Measurements from ENCODE around the gene TCFL5.

TCFL5 gene

GRCh38 chr20:62894261-62894660 lies 32.6 kb upstream of the TCFL5 start:
- no peak overlapping the region for H3K14ac ChIP-seq (ENCODE audit: low read length in 2 of 2)

GRCh38 chr20:62893700-62894099 lies 32.1 kb upstream of the TCFL5 start:
- H3K4me1 ChIP-seq (ENCODE audit: control insufficient read depth, insufficient read depth, low read depth, low read length) = peaks cover 4% of the 10 kb centered on the region
- no peak overlapping the region for H2BK120ac ChIP-seq (ENCODE audit: low read depth, low read length)
- no peak overlapping the region for H3K23ac ChIP-seq (ENCODE audit: low read length in 2 of 2)
- peaks cover 63 to 83% of the 10 kb centered on the region in 2 experiments for H3K36me3 ChIP-seq (ENCODE audit: control insufficient read depth in 1 of 2, insufficient read depth in 2 of 2, low read depth in 1 of 2, low read length in 2 of 2)
- no peak overlapping the region for H2AFZ ChIP-seq (ENCODE audit: low read depth, low read length)
- H3K4me3 ChIP-seq (ENCODE audit: insufficient read depth in 1 of 2, low read depth in 1 of 2, low read length in 2 of 2) = no peak overlapping the region
- H3K27me3 ChIP-seq (ENCODE audit: control insufficient read depth in 1 of 2, insufficient read depth in 1 of 2, low read length in 2 of 2) = no peaks in the 10 kb centered on the region
- H3K9ac ChIP-seq (ENCODE audit: low read length) = no peak overlapping the region
- no peak overlapping the region for H3K4me2 ChIP-seq (ENCODE audit: low read length, poor library complexity, severe bottlenecking)
- 97% methylated on average over 14 of the region's 14 CpGs for WGBS
- no peak for DNase-seq
- no peak overlapping the region for H4K8ac ChIP-seq (ENCODE audit: low read length)
- no peak overlapping the region for H2BK15ac ChIP-seq (ENCODE audit: low read depth, poor library complexity, severe bottlenecking)
- no peaks in the 10 kb centered on the region for H3K9me3 ChIP-seq (ENCODE audit: control insufficient read depth, low read length)
- no peak overlapping the region for H3K18ac ChIP-seq (ENCODE audit: low read depth in 1 of 2, low read length in 2 of 2)
- no peak overlapping the region for H3K27ac ChIP-seq (ENCODE audit: low read length, poor library complexity, severe bottlenecking)
- peaks cover 39% of the 10 kb centered on the region for H3K79me1 ChIP-seq (replicated peaks; ENCODE audit: low read length, poor library complexity, severe bottlenecking)
- H4K91ac ChIP-seq (ENCODE audit: low read length) = no peak overlapping the region
- H3K4ac ChIP-seq (ENCODE audit: low read depth in 1 of 2, low read length in 2 of 2) = no peak overlapping the region
- H2BK12ac ChIP-seq (ENCODE audit: low read length in 2 of 2) = no peak overlapping the region
- no peak overlapping the region for H3K14ac ChIP-seq (ENCODE audit: low read length in 2 of 2)
- no peak overlapping the region for H2AK5ac ChIP-seq (ENCODE audit: low read length, severe bottlenecking)
- H2BK5ac ChIP-seq (ENCODE audit: low read depth, low read length, poor library complexity, severe bottlenecking) = no peak overlapping the region

More at GRCh38 chr20:62894261-62894660, 32.6 kb upstream of the TCFL5 start:
- Histone ChIP-seq H2BK120ac (ENCODE audit: low read depth, low read length) (no peak overlapping the region), H3K18ac (ENCODE audit: low read depth in 1 of 2, low read length in 2 of 2) (no peak overlapping the region), H3K4me3 (ENCODE audit: insufficient read depth in 1 of 2, low read depth in 1 of 2, low read length in 2 of 2) (no peak overlapping the region), H4K8ac (ENCODE audit: low read length) (no peak overlapping the region), H3K4ac (ENCODE audit: low read depth in 1 of 2, low read length in 2 of 2) (no peak overlapping the region), H2AK5ac (ENCODE audit: low read length, severe bottlenecking) (no peak overlapping the region), H2AFZ (ENCODE audit: low read depth, low read length) (no peak overlapping the region), H3K4me1 (ENCODE audit: control insufficient read depth, insufficient read depth, low read depth, low read length) (peaks cover 9% of the 10 kb centered on the region), H3K36me3 (ENCODE audit: control insufficient read depth in 1 of 2, insufficient read depth in 2 of 2, low read depth in 1 of 2, low read length in 2 of 2) (peaks cover 58 to 77% of the 10 kb centered on the region in 2 experiments), H3K79me1 (replicated peaks; ENCODE audit: low read length, poor library complexity, severe bottlenecking) (peaks cover 39% of the 10 kb centered on the region), H2BK5ac (ENCODE audit: low read depth, low read length, poor library complexity, severe bottlenecking) (no peak overlapping the region), H3K23ac (ENCODE audit: low read length in 2 of 2) (no peak overlapping the region), H3K9ac (ENCODE audit: low read length) (no peak overlapping the region), H2BK12ac (ENCODE audit: low read length in 2 of 2) (no peak overlapping the region), H3K9me3 (ENCODE audit: control insufficient read depth, low read length) (no peaks in the 10 kb centered on the region), H3K27ac (ENCODE audit: low read length, poor library complexity, severe bottlenecking) (no peak overlapping the region), H3K4me2 (ENCODE audit: low read length, poor library complexity, severe bottlenecking) (no peak overlapping the region), H4K91ac (ENCODE audit: low read length) (no peak overlapping the region), H2BK15ac (ENCODE audit: low read depth, poor library complexity, severe bottlenecking) (no peak overlapping the region), H3K27me3 (ENCODE audit: control insufficient read depth in 1 of 2, insufficient read depth in 1 of 2, low read length in 2 of 2) (no peaks in the 10 kb centered on the region)
- 96% methylated on average over 13 of the region's 14 CpGs for WGBS
- no peak for DNase-seq

GRCh38 chr20:62892348-62893304 lies 31.0 kb upstream of the TCFL5 start:
- Histone ChIP-seq H3K9ac (ENCODE audit: low read length) (no peak overlapping the region), H4K91ac (ENCODE audit: low read length) (no peak overlapping the region), H3K4me2 (ENCODE audit: low read length, poor library complexity, severe bottlenecking) (no peak overlapping the region), H3K4me1 (ENCODE audit: control insufficient read depth, insufficient read depth, low read depth, low read length) (peaks cover 9% of the 10 kb centered on the region), H3K18ac (ENCODE audit: low read depth in 1 of 2, low read length in 2 of 2) (no peak overlapping the region), H2BK5ac (ENCODE audit: low read depth, low read length, poor library complexity, severe bottlenecking) (no peak overlapping the region), H3K4ac (ENCODE audit: low read depth in 1 of 2, low read length in 2 of 2) (no peak overlapping the region), H2BK15ac (ENCODE audit: low read depth, poor library complexity, severe bottlenecking) (no peak overlapping the region), H3K27ac (ENCODE audit: low read length, poor library complexity, severe bottlenecking) (no peak overlapping the region), H2BK120ac (ENCODE audit: low read depth, low read length) (no peak overlapping the region), H3K36me3 (ENCODE audit: control insufficient read depth in 1 of 2, insufficient read depth in 2 of 2, low read depth in 1 of 2, low read length in 2 of 2) (peaks cover 74 to 93% of the 10 kb centered on the region in 2 experiments), H2AK5ac (ENCODE audit: low read length, severe bottlenecking) (no peak overlapping the region), H4K8ac (ENCODE audit: low read length) (no peak overlapping the region), H2AFZ (ENCODE audit: low read depth, low read length) (no peak overlapping the region), H3K14ac (ENCODE audit: low read length in 2 of 2) (no peak overlapping the region), H3K79me1 (replicated peaks; ENCODE audit: low read length, poor library complexity, severe bottlenecking) (peaks cover 34% of the 10 kb centered on the region), H3K23ac (ENCODE audit: low read length in 2 of 2) (no peak overlapping the region), H3K27me3 (ENCODE audit: control insufficient read depth in 1 of 2, insufficient read depth in 1 of 2, low read length in 2 of 2) (no peaks in the 10 kb centered on the region), H2BK12ac (ENCODE audit: low read length in 2 of 2) (no peak overlapping the region), H3K4me3 (ENCODE audit: insufficient read depth in 1 of 2, low read depth in 1 of 2, low read length in 2 of 2) (no peak overlapping the region), H3K9me3 (ENCODE audit: control insufficient read depth, low read length) (no peaks in the 10 kb centered on the region)
- WGBS = 90% methylated on average over 25 of the region's 25 CpGs
- no peak for DNase-seq

- H2BK5ac ChIP-seq (ENCODE audit: low read depth, low read length, poor library complexity, severe bottlenecking) = no peak overlapping the region
- H2AK5ac ChIP-seq (ENCODE audit: low read length, severe bottlenecking) = no peak overlapping the region
- H3K27ac ChIP-seq (ENCODE audit: low read length, poor library complexity, severe bottlenecking) = no peak overlapping the region
- H4K8ac ChIP-seq (ENCODE audit: low read length) = no peak overlapping the region
- H3K79me1 ChIP-seq (replicated peaks; ENCODE audit: low read length, poor library complexity, severe bottlenecking) = peaks cover 32% of the 10 kb centered on the region
- no peak overlapping the region for H3K14ac ChIP-seq (ENCODE audit: low read length in 2 of 2)
- no peak overlapping the region for H3K23ac ChIP-seq (ENCODE audit: low read length in 2 of 2)
- peaks cover 78 to 100% of the 10 kb centered on the region in 2 experiments for H3K36me3 ChIP-seq (ENCODE audit: control insufficient read depth in 1 of 2, insufficient read depth in 2 of 2, low read depth in 1 of 2, low read length in 2 of 2)
- no peak overlapping the region for H2BK12ac ChIP-seq (ENCODE audit: low read length in 2 of 2)
- no peak overlapping the region for H3K4ac ChIP-seq (ENCODE audit: low read depth in 1 of 2, low read length in 2 of 2)
- 86% methylated on average over 15 of the region's 15 CpGs for WGBS
- H4K91ac ChIP-seq (ENCODE audit: low read length) = no peak overlapping the region
- H3K4me2 ChIP-seq (ENCODE audit: low read length, poor library complexity, severe bottlenecking) = no peak overlapping the region
- H2BK15ac ChIP-seq (ENCODE audit: low read depth, poor library complexity, severe bottlenecking) = no peak overlapping the region
- H2BK120ac ChIP-seq (ENCODE audit: low read depth, low read length) = no peak overlapping the region
- peak; percentile 38 for DNase-seq
- H3K4me1 ChIP-seq (ENCODE audit: control insufficient read depth, insufficient read depth, low read depth, low read length) = peaks cover 18% of the 10 kb centered on the region
- no peaks in the 10 kb centered on the region for H3K9me3 ChIP-seq (ENCODE audit: control insufficient read depth, low read length)
- H3K18ac ChIP-seq (ENCODE audit: low read depth in 1 of 2, low read length in 2 of 2) = no peak overlapping the region
- H3K27me3 ChIP-seq (ENCODE audit: control insufficient read depth in 1 of 2, insufficient read depth in 1 of 2, low read length in 2 of 2) = no peaks in the 10 kb centered on the region
- H2AFZ ChIP-seq (ENCODE audit: low read depth, low read length) = no peak overlapping the region
- no peak overlapping the region for H3K9ac ChIP-seq (ENCODE audit: low read length)
- no peak overlapping the region for H3K4me3 ChIP-seq (ENCODE audit: insufficient read depth in 1 of 2, low read depth in 1 of 2, low read length in 2 of 2)
These were observed 29.5 kb upstream of the TCFL5 start for GRCh38 chr20:62891111-62891510.

Data from mesenchymal stem cell (in vitro differentiated cells and primary cell).